Activated CD4-positive, alpha-beta T cell treated with anti-CD3 and anti-CD28 coated beads, Interleukin-2, amount 10 ng/mL, durations not matched to agents 24 days and 14 days (primary cell): ENCODE data around the gene ARHGEF10L. TPM values are rescaled to one million over a fixed set of nuclear protein-coding genes. Genes with fewer than 3 reads are reported as not detected.

ENCODE experiments used
- DNase-seq: peaks from one replicate; pipeline ENCODE4 v3.0.0; 2022
- H3K27ac Mint-ChIP-seq: one replicate; pipeline ENCODE4 v1.8.0; 2022; ENCODE audit warnings: mild to moderate bottlenecking, mixed read lengths
- H3K27me3 Mint-ChIP-seq: one replicate; pipeline ENCODE4 v1.8.0; 2022; ENCODE audit warnings: mixed read lengths
- H3K36me3 Mint-ChIP-seq: one replicate; pipeline ENCODE4 v1.8.0; 2022; ENCODE audit warnings: low read depth, mild to moderate bottlenecking, mixed read lengths
- H3K4me1 Mint-ChIP-seq: one replicate; pipeline ENCODE4 v1.8.0; 2021; ENCODE audit warnings: mixed read lengths
- H3K4me3 Mint-ChIP-seq: one replicate; pipeline ENCODE4 v1.8.0; 2022; ENCODE audit warnings: mild to moderate bottlenecking, moderate library complexity, mixed read lengths
- H3K9me3 Mint-ChIP-seq: one replicate; pipeline ENCODE4 v1.8.0; 2021; ENCODE audit warnings: mixed read lengths
- intact Hi-C: fragments of 100-400 bp; cut with micrococcal nuclease; formaldehyde crosslinking; loops from one replicate; pipeline ENCODE4 v1.15.1; 2023
- total RNA-seq: library from RNA; stranded (reverse); gene quantifications from 2 replicates; pipeline ENCODE4 v1.2.3, GENCODE V29; 2022

The ARHGEF10L gene
- total RNA-seq, 1 donor from 2014 or later: not detected

- no peak for DNase-seq
- no peaks in the 10 kb centered on the region for H3K9me3 Mint-ChIP-seq
- no peaks in the 10 kb centered on the region for H3K4me1 Mint-ChIP-seq
- H3K27ac Mint-ChIP-seq: no peak overlapping the region
- intact Hi-C loops: no loop called here
- H3K36me3 Mint-ChIP-seq: no peaks in the 10 kb centered on the region
- H3K27me3 Mint-ChIP-seq: no peaks in the 10 kb centered on the region
- H3K4me3 Mint-ChIP-seq: no peak overlapping the region
These were observed 126.6 kb downstream of the ARHGEF10L start for GRCh38 chr1:17665950-17666720.

- no peak overlapping the region for H3K4me3 Mint-ChIP-seq
- no peak for DNase-seq
- no peaks in the 10 kb centered on the region for H3K4me1 Mint-ChIP-seq
- H3K9me3 Mint-ChIP-seq: no peaks in the 10 kb centered on the region
- no peaks in the 10 kb centered on the region for H3K27me3 Mint-ChIP-seq
- intact Hi-C loops: no loop called here
- no peak overlapping the region for H3K27ac Mint-ChIP-seq
- no peaks in the 10 kb centered on the region for H3K36me3 Mint-ChIP-seq
These were observed 128.1 kb downstream of the ARHGEF10L start for GRCh38 chr1:17667641-17668040.

GRCh38 chr1:17668195-17668594 is 128.7 kb downstream of the ARHGEF10L start:
- intact Hi-C loops: no loop called here
- Mint-ChIP-seq H3K36me3 (no peaks in the 10 kb centered on the region), H3K9me3 (no peaks in the 10 kb centered on the region), H3K27ac (no peak overlapping the region), H3K27me3 (no peaks in the 10 kb centered on the region), H3K4me1 (no peaks in the 10 kb centered on the region), H3K4me3 (no peak overlapping the region)
- no peak for DNase-seq

GRCh38 chr1:17668624-17669175 is 129.2 kb downstream of the ARHGEF10L start:
- no peak overlapping the region for H3K4me3 Mint-ChIP-seq
- DNase-seq: no peak
- H3K27me3 Mint-ChIP-seq: no peaks in the 10 kb centered on the region
- intact Hi-C loops: no loop called here
- no peaks in the 10 kb centered on the region for H3K36me3 Mint-ChIP-seq
- H3K4me1 Mint-ChIP-seq: no peaks in the 10 kb centered on the region
- H3K27ac Mint-ChIP-seq: no peak overlapping the region
- H3K9me3 Mint-ChIP-seq: no peaks in the 10 kb centered on the region

GRCh38 chr1:17669305-17669704 is 129.8 kb downstream of the ARHGEF10L start:
- Mint-ChIP-seq H3K27me3 (no peaks in the 10 kb centered on the region), H3K9me3 (no peaks in the 10 kb centered on the region), H3K4me3 (no peak overlapping the region), H3K36me3 (no peaks in the 10 kb centered on the region), H3K4me1 (no peaks in the 10 kb centered on the region), H3K27ac (no peak overlapping the region)
- intact Hi-C loops: no loop called here
- no peak for DNase-seq

GRCh38 chr1:17669866-17670451 is 130.5 kb downstream of the ARHGEF10L start:
- H3K27me3 Mint-ChIP-seq: no peaks in the 10 kb centered on the region
- no peak for DNase-seq
- no peak overlapping the region for H3K27ac Mint-ChIP-seq
- no peaks in the 10 kb centered on the region for H3K4me1 Mint-ChIP-seq
- H3K4me3 Mint-ChIP-seq: no peak overlapping the region
- H3K9me3 Mint-ChIP-seq: no peaks in the 10 kb centered on the region
- intact Hi-C loops: no loop called here
- H3K36me3 Mint-ChIP-seq: no peaks in the 10 kb centered on the region

GRCh38 chr1:17670587-17671313 is 131.3 kb downstream of the ARHGEF10L start:
- Mint-ChIP-seq H3K27me3 (no peaks in the 10 kb centered on the region), H3K9me3 (no peaks in the 10 kb centered on the region), H3K4me3 (no peak overlapping the region), H3K27ac (no peak overlapping the region), H3K36me3 (no peaks in the 10 kb centered on the region), H3K4me1 (no peaks in the 10 kb centered on the region)
- DNase-seq: no peak
- intact Hi-C loops: no loop called here

GRCh38 chr1:17671314-17671705 is 131.8 kb downstream of the ARHGEF10L start:
- H3K4me3 Mint-ChIP-seq: no peak overlapping the region
- H3K27me3 Mint-ChIP-seq: no peaks in the 10 kb centered on the region
- H3K36me3 Mint-ChIP-seq: no peaks in the 10 kb centered on the region
- no peak overlapping the region for H3K27ac Mint-ChIP-seq
- DNase-seq: no peak
- intact Hi-C loops: no loop called here
- no peaks in the 10 kb centered on the region for H3K4me1 Mint-ChIP-seq
- H3K9me3 Mint-ChIP-seq: no peaks in the 10 kb centered on the region

GRCh38 chr1:17671741-17672140 is 132.2 kb downstream of the ARHGEF10L start:
- no peak for DNase-seq
- Mint-ChIP-seq H3K9me3 (no peaks in the 10 kb centered on the region), H3K27ac (no peak overlapping the region), H3K36me3 (no peaks in the 10 kb centered on the region), H3K4me1 (no peaks in the 10 kb centered on the region), H3K4me3 (no peak overlapping the region), H3K27me3 (no peaks in the 10 kb centered on the region)
- intact Hi-C loops: no loop called here

- intact Hi-C loops: no loop called here
These were observed 132.7 kb downstream of the ARHGEF10L start for GRCh38 chr1:17672226-17672625.

GRCh38 chr1:17673329-17674072 is 134.0 kb downstream of the ARHGEF10L start:
- no peak overlapping the region for H3K27ac Mint-ChIP-seq
- no peaks in the 10 kb centered on the region for H3K27me3 Mint-ChIP-seq
- intact Hi-C loops: no loop called here
- no peak for DNase-seq
- no peaks in the 10 kb centered on the region for H3K9me3 Mint-ChIP-seq
- H3K4me3 Mint-ChIP-seq: no peak overlapping the region
- no peaks in the 10 kb centered on the region for H3K36me3 Mint-ChIP-seq
- H3K4me1 Mint-ChIP-seq: no peaks in the 10 kb centered on the region

More at GRCh38 chr1:17672226-17672625, 132.7 kb downstream of the ARHGEF10L start:
- no peak overlapping the region for H3K4me3 Mint-ChIP-seq
- H3K9me3 Mint-ChIP-seq: no peaks in the 10 kb centered on the region
- no peaks in the 10 kb centered on the region for H3K36me3 Mint-ChIP-seq
- H3K27ac Mint-ChIP-seq: no peak overlapping the region
- no peak for DNase-seq
- H3K4me1 Mint-ChIP-seq: no peaks in the 10 kb centered on the region
- H3K27me3 Mint-ChIP-seq: no peaks in the 10 kb centered on the region

- Mint-ChIP-seq H3K9me3 (no peaks in the 10 kb centered on the region), H3K27ac (no peak overlapping the region), H3K4me3 (no peak overlapping the region), H3K36me3 (no peaks in the 10 kb centered on the region), H3K27me3 (no peaks in the 10 kb centered on the region), H3K4me1 (no peaks in the 10 kb centered on the region)
- intact Hi-C loops: no loop called here
- DNase-seq: no peak
These were observed 135.4 kb downstream of the ARHGEF10L start for GRCh38 chr1:17674726-17675500.

GRCh38 chr1:17675744-17676143 is 136.2 kb downstream of the ARHGEF10L start:
- intact Hi-C loops: no loop called here
- H3K9me3 Mint-ChIP-seq: no peaks in the 10 kb centered on the region
- H3K4me3 Mint-ChIP-seq: no peak overlapping the region
- DNase-seq: no peak
- H3K4me1 Mint-ChIP-seq: no peaks in the 10 kb centered on the region
- no peaks in the 10 kb centered on the region for H3K36me3 Mint-ChIP-seq
- H3K27ac Mint-ChIP-seq: no peak overlapping the region
- H3K27me3 Mint-ChIP-seq: no peaks in the 10 kb centered on the region
